Tibial nerve (tissue), 4 donors: ENCODE results near the gene TTC21A.

Experiments
- EP300 ChIP-seq, 2 donors: sonication (generic); formaldehyde crosslinking; IDR thresholded peaks; one replicate each; pipeline ENCODE4 v1.6.1; 2017; ENCODE audit warnings: antibody characterized with exemption in 2 of 2, mild to moderate bottlenecking in 1 of 2
- TF ChIP-seq, protein P1 (sequence below), 5 experiments: fragments of 200-600 bp in 3 of 5; fragments of 450-650 bp in 2 of 5; sonication (generic) in 3 of 5; IDR thresholded peaks; one replicate each; pipeline ENCODE4 v1.5.1; 2016 to 2019; ENCODE audit warnings: antibody characterized with exemption in 5 of 5, mild to moderate bottlenecking in 3 of 5, moderate library complexity in 2 of 5

DNA sequence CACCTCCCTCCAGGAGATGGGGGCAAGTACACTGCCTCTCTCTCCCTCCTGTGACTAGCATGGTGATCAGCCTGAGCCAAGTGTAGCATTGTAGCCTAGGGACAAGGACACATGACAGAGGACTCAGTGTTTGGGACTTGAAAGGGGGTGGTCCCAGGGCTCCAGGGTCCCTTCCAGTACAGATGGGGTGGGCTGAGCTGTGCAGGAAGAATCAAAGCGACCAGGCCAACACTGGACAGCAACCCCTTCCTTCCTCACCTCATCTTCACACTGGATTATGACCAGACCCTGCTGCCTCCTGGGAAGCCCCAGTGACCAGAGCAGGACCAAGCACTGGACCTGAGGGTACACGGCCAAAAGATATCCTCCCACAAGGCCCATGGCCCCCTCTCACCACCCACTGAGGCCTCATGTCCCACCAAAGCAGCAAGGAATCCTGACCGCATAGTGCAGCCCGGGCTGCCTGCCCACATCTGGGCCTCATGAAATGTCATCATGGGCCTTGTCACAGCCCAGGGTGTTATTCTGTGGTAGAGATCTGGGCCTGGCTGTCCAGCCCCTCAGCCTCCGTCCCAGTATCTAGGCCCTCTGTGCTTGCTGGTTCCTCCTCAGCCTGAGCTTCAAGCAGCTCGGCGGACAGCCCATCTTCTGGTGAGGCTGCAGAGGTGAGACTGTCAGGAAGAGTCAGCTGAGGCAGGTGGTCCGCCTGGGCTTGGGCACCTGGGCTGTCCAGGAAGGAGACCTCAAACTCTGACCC, 9.6 kb upstream of the TTC21A start:
- TF ChIP-seq, protein P1, sequence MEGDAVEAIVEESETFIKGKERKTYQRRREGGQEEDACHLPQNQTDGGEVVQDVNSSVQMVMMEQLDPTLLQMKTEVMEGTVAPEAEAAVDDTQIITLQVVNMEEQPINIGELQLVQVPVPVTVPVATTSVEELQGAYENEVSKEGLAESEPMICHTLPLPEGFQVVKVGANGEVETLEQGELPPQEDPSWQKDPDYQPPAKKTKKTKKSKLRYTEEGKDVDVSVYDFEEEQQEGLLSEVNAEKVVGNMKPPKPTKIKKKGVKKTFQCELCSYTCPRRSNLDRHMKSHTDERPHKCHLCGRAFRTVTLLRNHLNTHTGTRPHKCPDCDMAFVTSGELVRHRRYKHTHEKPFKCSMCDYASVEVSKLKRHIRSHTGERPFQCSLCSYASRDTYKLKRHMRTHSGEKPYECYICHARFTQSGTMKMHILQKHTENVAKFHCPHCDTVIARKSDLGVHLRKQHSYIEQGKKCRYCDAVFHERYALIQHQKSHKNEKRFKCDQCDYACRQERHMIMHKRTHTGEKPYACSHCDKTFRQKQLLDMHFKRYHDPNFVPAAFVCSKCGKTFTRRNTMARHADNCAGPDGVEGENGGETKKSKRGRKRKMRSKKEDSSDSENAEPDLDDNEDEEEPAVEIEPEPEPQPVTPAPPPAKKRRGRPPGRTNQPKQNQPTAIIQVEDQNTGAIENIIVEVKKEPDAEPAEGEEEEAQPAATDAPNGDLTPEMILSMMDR (IDR thresholded peaks at IDR 0.05): no peak
- no peak for TF ChIP-seq EP300 (IDR thresholded peaks at IDR 0.05)
